ENCODE data around the gene SLAIN1.

Gene SLAIN1

GRCh38 chr13:77715233-77715891 is 17.9 kb downstream of the SLAIN1 start:
- no peak for DNase-seq

- no peak for DNase-seq
These were observed 19.2 kb downstream of the SLAIN1 start for GRCh38 chr13:77716692-77717091.

GRCh38 chr13:77717508-77717907 is 20.0 kb downstream of the SLAIN1 start:
- DNase-seq = no peak

- no peak for DNase-seq
These were observed 21.6 kb downstream of the SLAIN1 start for GRCh38 chr13:77719128-77719527.

GRCh38 chr13:77720988-77721387 is 23.5 kb downstream of the SLAIN1 start:
- DNase-seq = no peak

- peak; percentile 9 for DNase-seq
These were observed 26.6 kb downstream of the SLAIN1 start for GRCh38 chr13:77724092-77724491.

- DNase-seq = no peak
These were observed 27.6 kb downstream of the SLAIN1 start for GRCh38 chr13:77725071-77725470.

GRCh38 chr13:77728265-77729125 is 31.0 kb downstream of the SLAIN1 start:
- no peak for DNase-seq

GRCh38 chr13:77729502-77730221 is 32.2 kb downstream of the SLAIN1 start:
- DNase-seq = peak; percentile 29

- DNase-seq = no peak
These were observed 33.1 kb downstream of the SLAIN1 start for GRCh38 chr13:77730572-77730971.

- no peak for DNase-seq
These were observed 34.8 kb downstream of the SLAIN1 start for GRCh38 chr13:77732287-77732686.

GRCh38 chr13:77733674-77734073 is 36.2 kb downstream of the SLAIN1 start:
- DNase-seq = no peak

GRCh38 chr13:77737583-77738200 is 40.2 kb downstream of the SLAIN1 start:
- DNase-seq = peak; percentile 13

GRCh38 chr13:77740097-77740735 is 42.7 kb downstream of the SLAIN1 start:
- no peak for DNase-seq

- DNase-seq = no peak
These were observed 43.6 kb downstream of the SLAIN1 start for GRCh38 chr13:77740931-77741596.

- DNase-seq = no peak
These were observed 44.1 kb downstream of the SLAIN1 start for GRCh38 chr13:77741597-77741972.

- no peak for DNase-seq
These were observed 45.3 kb downstream of the SLAIN1 start for GRCh38 chr13:77742801-77743200.

GRCh38 chr13:77745784-77746183 is 48.3 kb downstream of the SLAIN1 start:
- DNase-seq = no peak

GRCh38 chr13:77749344-77749880 is 51.9 kb downstream of the SLAIN1 start:
- DNase-seq = no peak

GRCh38 chr13:77751513-77752456 is 54.3 kb downstream of the SLAIN1 start:
- peak; percentile 38 for DNase-seq
